ENCODE measurements around the gene P4HA1. TPM values are rescaled to one million over a fixed set of nuclear protein-coding genes. Genes with fewer than 3 reads are reported as not detected.
"Not testable (repeated sequence)": the region's sequence is repeated elsewhere in the genome, so short reads cannot be mapped to it uniquely, and the experiment has no call there.

Gene P4HA1
- total RNA-seq, 2 experiments from 2014 or later: 44.5 to 45.4 TPM

- not testable (repeated sequence) for H3K4me3 Mint-ChIP-seq, H3K27me3 Mint-ChIP-seq, H3K27ac Mint-ChIP-seq, H3K9me3 Mint-ChIP-seq, DNase-seq
- Mint-ChIP-seq H3K4me1 (peaks cover 13% of the 10 kb centered on the region), H3K36me3 (peaks cover 31% of the 10 kb centered on the region)
Measured at GRCh38 chr10:73109248-73109652, 12.6 kb upstream of the P4HA1 start.

GRCh38 chr10:73106301-73106700 lies 9.6 kb upstream of the P4HA1 start:
- Mint-ChIP-seq H3K9me3 (peaks cover 5% of the 10 kb centered on the region), H3K27me3 (no peaks in the 10 kb centered on the region), H3K27ac (no peak overlapping the region), H3K36me3 (peaks cover 30% of the 10 kb centered on the region), H3K4me1 (peaks cover 9% of the 10 kb centered on the region), H3K4me3 (no peak overlapping the region)
- DNase-seq: no peak

GRCh38 chr10:73099141-73099540 lies 2.5 kb upstream of the P4HA1 start:
- no peak overlapping the region for H3K4me3 Mint-ChIP-seq
- H3K36me3 Mint-ChIP-seq: peaks cover 9% of the 10 kb centered on the region
- H3K9me3 Mint-ChIP-seq: no peaks in the 10 kb centered on the region
- DNase-seq: no peak
- H3K27me3 Mint-ChIP-seq: no peaks in the 10 kb centered on the region
- peaks cover 14% of the 10 kb centered on the region for H3K4me1 Mint-ChIP-seq
- no peak overlapping the region for H3K27ac Mint-ChIP-seq

- Mint-ChIP-seq H3K27ac (peak overlapping the region; percentile 96), H3K4me3 (peak overlapping the region; percentile 93), H3K9me3 (no peaks in the 10 kb centered on the region), H3K36me3 (peaks cover 20% of the 10 kb centered on the region), H3K4me1 (peaks cover 20% of the 10 kb centered on the region), H3K27me3 (no peaks in the 10 kb centered on the region)
- no peak for DNase-seq
Measured at GRCh38 chr10:73097305-73097670, 622 bp upstream of the P4HA1 start.

GRCh38 chr10:73096041-73096448 lies 621 bp downstream of the P4HA1 start:
- no peaks in the 10 kb centered on the region for H3K9me3 Mint-ChIP-seq
- H3K36me3 Mint-ChIP-seq: peaks cover 26% of the 10 kb centered on the region
- no peaks in the 10 kb centered on the region for H3K27me3 Mint-ChIP-seq
- peak overlapping the region; percentile 96 for H3K27ac Mint-ChIP-seq
- peak; percentile 81 for DNase-seq
- peak overlapping the region; percentile 93 for H3K4me3 Mint-ChIP-seq
- peaks cover 26% of the 10 kb centered on the region for H3K4me1 Mint-ChIP-seq

GRCh38 chr10:73095481-73096021 lies 1.1 kb downstream of the P4HA1 start:
- Mint-ChIP-seq H3K4me1 (peaks cover 26% of the 10 kb centered on the region), H3K27ac (peak overlapping the region; percentile 96), H3K4me3 (peak overlapping the region; percentile 93), H3K27me3 (no peaks in the 10 kb centered on the region), H3K9me3 (no peaks in the 10 kb centered on the region), H3K36me3 (peaks cover 26% of the 10 kb centered on the region)
- peak; percentile 36 for DNase-seq

- DNase-seq: no peak
- no peaks in the 10 kb centered on the region for H3K9me3 Mint-ChIP-seq
- peak overlapping the region; percentile 93 for H3K4me3 Mint-ChIP-seq
- H3K27ac Mint-ChIP-seq: peak overlapping the region; percentile 96
- H3K36me3 Mint-ChIP-seq: peaks cover 26% of the 10 kb centered on the region
- H3K4me1 Mint-ChIP-seq: peaks cover 26% of the 10 kb centered on the region
- no peaks in the 10 kb centered on the region for H3K27me3 Mint-ChIP-seq
Measured at GRCh38 chr10:73094986-73095480, 1.6 kb downstream of the P4HA1 start.

- no peaks in the 10 kb centered on the region for H3K27me3 Mint-ChIP-seq
- peaks cover 28% of the 10 kb centered on the region for H3K4me1 Mint-ChIP-seq
- peak overlapping the region; percentile 42 for H3K27ac Mint-ChIP-seq
- no peak for DNase-seq
- H3K9me3 Mint-ChIP-seq: no peaks in the 10 kb centered on the region
- H3K4me3 Mint-ChIP-seq: peak overlapping the region; percentile 93
- peaks cover 26% of the 10 kb centered on the region for H3K36me3 Mint-ChIP-seq
Measured at GRCh38 chr10:73093922-73094850, 2.5 kb downstream of the P4HA1 start.

GRCh38 chr10:73092830-73093229 lies 3.8 kb downstream of the P4HA1 start:
- no peaks in the 10 kb centered on the region for H3K9me3 Mint-ChIP-seq
- DNase-seq: no peak
- no peak overlapping the region for H3K27ac Mint-ChIP-seq
- H3K36me3 Mint-ChIP-seq: peaks cover 26% of the 10 kb centered on the region
- no peak overlapping the region for H3K4me3 Mint-ChIP-seq
- H3K27me3 Mint-ChIP-seq: no peaks in the 10 kb centered on the region
- peaks cover 37% of the 10 kb centered on the region for H3K4me1 Mint-ChIP-seq

- Mint-ChIP-seq H3K27me3 (no peaks in the 10 kb centered on the region), H3K4me3 (no peak overlapping the region), H3K9me3 (no peaks in the 10 kb centered on the region)
Measured at GRCh38 chr10:73088304-73088703, 8.4 kb downstream of the P4HA1 start.

GRCh38 chr10:73086816-73087215 lies 9.8 kb downstream of the P4HA1 start:
- Mint-ChIP-seq H3K27me3 (no peaks in the 10 kb centered on the region), H3K9me3 (no peaks in the 10 kb centered on the region), H3K4me3 (no peak overlapping the region), H3K4me1 (peaks cover 26% of the 10 kb centered on the region), H3K36me3 (peaks cover 5% of the 10 kb centered on the region), H3K27ac (no peak overlapping the region)
- DNase-seq: no peak

More at GRCh38 chr10:73088304-73088703, 8.4 kb downstream of the P4HA1 start:
- Mint-ChIP-seq H3K27ac (no peak overlapping the region), H3K4me1 (peaks cover 27% of the 10 kb centered on the region), H3K36me3 (peaks cover 13% of the 10 kb centered on the region)
- DNase-seq: no peak

GRCh38 chr10:73084209-73084608 lies 12.5 kb downstream of the P4HA1 start:
- Mint-ChIP-seq H3K4me1 (peaks cover 28% of the 10 kb centered on the region), H3K4me3 (no peak overlapping the region), H3K36me3 (peaks cover 7% of the 10 kb centered on the region), H3K27ac (no peak overlapping the region), H3K9me3 (no peaks in the 10 kb centered on the region), H3K27me3 (no peaks in the 10 kb centered on the region)
- no peak for DNase-seq

GRCh38 chr10:73083221-73083620 lies 13.4 kb downstream of the P4HA1 start:
- no peak for DNase-seq
- H3K4me1 Mint-ChIP-seq: peaks cover 19% of the 10 kb centered on the region
- H3K4me3 Mint-ChIP-seq: no peak overlapping the region
- H3K27ac Mint-ChIP-seq: no peak overlapping the region
- no peaks in the 10 kb centered on the region for H3K9me3 Mint-ChIP-seq
- no peaks in the 10 kb centered on the region for H3K27me3 Mint-ChIP-seq
- peaks cover 7% of the 10 kb centered on the region for H3K36me3 Mint-ChIP-seq

GRCh38 chr10:73079779-73080541 lies 16.7 kb downstream of the P4HA1 start:
- Mint-ChIP-seq H3K9me3 (no peaks in the 10 kb centered on the region), H3K4me3 (no peak overlapping the region), H3K4me1 (peaks cover 24% of the 10 kb centered on the region), H3K36me3 (peaks cover 10% of the 10 kb centered on the region), H3K27ac (no peak overlapping the region), H3K27me3 (no peaks in the 10 kb centered on the region)
- no peak for DNase-seq

Data from activated naive CD8-positive, alpha-beta T cell treated with anti-CD3 and anti-CD28 coated beads for 36 hours (primary cell).